HFFc6 (cell line): ENCODE measurements around the gene REEP1. TPM values are rescaled to one million over a fixed set of nuclear protein-coding genes. Genes with fewer than 3 reads are reported as not detected.

Experiments used
- DNase-seq: peaks from one replicate; pipeline ENCODE4 v3.0.0-alpha.2; 2018
- H3K27ac Mint-ChIP-seq: 2 replicates; pipeline ENCODE4 v1.8.0; 2020; ENCODE audit warnings: mild to moderate bottlenecking, mixed read lengths
- H3K27me3 Mint-ChIP-seq: 2 replicates; pipeline ENCODE4 v1.8.0; 2021; ENCODE audit warnings: mild to moderate bottlenecking, moderate library complexity, mixed read lengths; ENCODE audit not compliant: insufficient read depth
- H3K36me3 Mint-ChIP-seq: 2 replicates; pipeline ENCODE4 v1.8.0; 2021; ENCODE audit warnings: low read depth, mixed read lengths
- H3K4me1 Mint-ChIP-seq: 2 replicates; pipeline ENCODE4 v1.8.0; 2020; ENCODE audit warnings: low read depth, mixed read lengths
- H3K4me3 Mint-ChIP-seq: 2 replicates; pipeline ENCODE4 v1.8.0; 2020; ENCODE audit warnings: mild to moderate bottlenecking, moderate library complexity, mixed read lengths
- H3K9me3 Mint-ChIP-seq: 2 replicates; pipeline ENCODE4 v1.8.0; 2020; ENCODE audit warnings: mild to moderate bottlenecking, mixed read lengths
- CTCF ChIP-seq: fragments of 200-600 bp; sonication (generic); IDR thresholded peaks from 2 replicates; pipeline ENCODE4 v1.5.0; 2021; ENCODE audit warnings: antibody characterized with exemption, mild to moderate bottlenecking
- total RNA-seq, 6 experiments: library from RNA; stranded (reverse); fragmentation: NEBNext Ultra II Directional; extraction: Animal tissue kit (Norgen Biotek cat#: 25700); gene quantifications; 2 replicates in 1 of 6; 3 replicates in 5 of 6; pipeline ENCODE4 v1.2.3, GENCODE V29; 2021

The REEP1 gene
- total RNA-seq, 6 experiments from 2014 or later, result 0.07 to 0.23 (median 0.15) TPM

GRCh38 chr2:86199834-86200177 is 137.6 kb downstream of the REEP1 start:
- Mint-ChIP-seq H3K4me3 (peak overlapping the region; percentile 97), H3K36me3 (peaks cover 14% of the 10 kb centered on the region; the same call in 1 of the 2 replicates), H3K27me3 (peaks cover 5% of the 10 kb centered on the region), H3K27ac (peak overlapping the region; percentile 85), H3K4me1 (peaks cover 44% of the 10 kb centered on the region), H3K9me3 (no peaks in the 10 kb centered on the region)
- no peak for TF ChIP-seq CTCF
- no peak for DNase-seq

GRCh38 chr2:86195808-86196387 is 141.5 kb downstream of the REEP1 start:
- no peaks in the 10 kb centered on the region for H3K9me3 Mint-ChIP-seq
- peak overlapping the region; percentile 92 for H3K4me3 Mint-ChIP-seq
- no peak for DNase-seq
- peak overlapping the region; percentile 98 for H3K27ac Mint-ChIP-seq
- peaks cover 14% of the 10 kb centered on the region for H3K36me3 Mint-ChIP-seq
- peaks cover 47% of the 10 kb centered on the region for H3K4me1 Mint-ChIP-seq
- TF ChIP-seq CTCF, result no peak
- H3K27me3 Mint-ChIP-seq, result peaks cover 5% of the 10 kb centered on the region

GRCh38 chr2:86195055-86195807 is 142.2 kb downstream of the REEP1 start, which contains the start of gene IMMT:
Gene IMMT, minus strand, starts transcription at chr2:86195462. Its CDS starts 80 bp downstream, at chr2:86195382.
- Mint-ChIP-seq H3K36me3 (peaks cover 18% of the 10 kb centered on the region), H3K27ac (peak within 1 kb of the TSS; percentile 98), H3K27me3 (peaks cover 5% of the 10 kb centered on the region), H3K4me1 (peaks cover 44% of the 10 kb centered on the region), H3K9me3 (no peaks in the 10 kb centered on the region), H3K4me3 (peak within 1 kb of the TSS; percentile 92)
- no peak for TF ChIP-seq CTCF
- peak; percentile 92 for DNase-seq

- peaks cover 23% of the 10 kb centered on the region for H3K36me3 Mint-ChIP-seq
- H3K27ac Mint-ChIP-seq, result peak overlapping the region; percentile 98
- peaks cover 47% of the 10 kb centered on the region for H3K4me1 Mint-ChIP-seq
- peaks cover 5% of the 10 kb centered on the region for H3K27me3 Mint-ChIP-seq
- H3K9me3 Mint-ChIP-seq, result no peaks in the 10 kb centered on the region
- no peak for TF ChIP-seq CTCF
- peak overlapping the region; percentile 92 for H3K4me3 Mint-ChIP-seq
- peak; percentile 96 for DNase-seq
These were observed 142.7 kb downstream of the REEP1 start for GRCh38 chr2:86194751-86195054.

GRCh38 chr2:86193901-86194567 is 143.4 kb downstream of the REEP1 start:
- H3K27me3 Mint-ChIP-seq, result peaks cover 3% of the 10 kb centered on the region; the same call in 1 of the 2 replicates
- H3K4me1 Mint-ChIP-seq, result peaks cover 49% of the 10 kb centered on the region
- H3K36me3 Mint-ChIP-seq, result peaks cover 23% of the 10 kb centered on the region
- H3K9me3 Mint-ChIP-seq, result no peaks in the 10 kb centered on the region
- peak overlapping the region; percentile 98 for H3K27ac Mint-ChIP-seq
- DNase-seq, result no peak
- H3K4me3 Mint-ChIP-seq, result peak overlapping the region; percentile 92
- TF ChIP-seq CTCF, result peak; percentile 32; the same call in 1 of the 2 replicates
